ENCODE measurements around the gene FER.

- TF ChIP-seq POLR2A (IDR thresholded peaks at IDR 0.05), result no peak
- no peak for TF ChIP-seq CTCF (IDR thresholded peaks at IDR 0.05 in 4 of 5, conservative IDR thresholded peaks at IDR 0.05 in 1 of 5)
These were observed 419.9 kb downstream of the FER start for GRCh38 chr5:109167586-109167985.

Data from gastrocnemius medialis (tissue), 4 donors.